Kidney epithelial cell (primary cell): ENCODE results near the gene CDV3. TPM values are rescaled to one million over a fixed set of nuclear protein-coding genes. Genes with fewer than 3 reads are reported as not detected.

Source experiments
- DNase-seq: peaks from one replicate; pipeline ENCODE4 v3.0.0-alpha.2; 2010; ENCODE audit warnings: low read depth
- H3K27me3 ChIP-seq: 2 replicates; pipeline ENCODE4 v1.6.0; 2011; ENCODE audit warnings: low read length; ENCODE audit not compliant: control insufficient read depth, insufficient read depth
- H3K36me3 ChIP-seq: 2 replicates; pipeline ENCODE4 v1.5.1; 2011; ENCODE audit warnings: low read length; ENCODE audit not compliant: control insufficient read depth, insufficient read depth
- H3K4me3 ChIP-seq: 2 replicates; pipeline ENCODE4 v1.5.1; 2011; ENCODE audit warnings: low read depth, mild to moderate bottlenecking, control low read depth, low read length
- total RNA-seq: library from RNA; depleted of rRNA; stranded (reverse); fragments of >200 nt; gene quantifications from 2 replicates; pipeline ENCODE4 v1.2.3, GENCODE V29; 2015
- TF ChIP-seq, protein P1 (sequence below): IDR thresholded peaks from 2 replicates; pipeline ENCODE4 v1.5.1; 2011; ENCODE audit warnings: mild to moderate bottlenecking, moderate library complexity, low read length, control low read depth, inconsistent platforms; ENCODE audit not compliant: insufficient read depth, poor library complexity, severe bottlenecking

CDV3 gene
- total RNA-seq, 1 donor from 2014 or later: 244 TPM

DNA sequence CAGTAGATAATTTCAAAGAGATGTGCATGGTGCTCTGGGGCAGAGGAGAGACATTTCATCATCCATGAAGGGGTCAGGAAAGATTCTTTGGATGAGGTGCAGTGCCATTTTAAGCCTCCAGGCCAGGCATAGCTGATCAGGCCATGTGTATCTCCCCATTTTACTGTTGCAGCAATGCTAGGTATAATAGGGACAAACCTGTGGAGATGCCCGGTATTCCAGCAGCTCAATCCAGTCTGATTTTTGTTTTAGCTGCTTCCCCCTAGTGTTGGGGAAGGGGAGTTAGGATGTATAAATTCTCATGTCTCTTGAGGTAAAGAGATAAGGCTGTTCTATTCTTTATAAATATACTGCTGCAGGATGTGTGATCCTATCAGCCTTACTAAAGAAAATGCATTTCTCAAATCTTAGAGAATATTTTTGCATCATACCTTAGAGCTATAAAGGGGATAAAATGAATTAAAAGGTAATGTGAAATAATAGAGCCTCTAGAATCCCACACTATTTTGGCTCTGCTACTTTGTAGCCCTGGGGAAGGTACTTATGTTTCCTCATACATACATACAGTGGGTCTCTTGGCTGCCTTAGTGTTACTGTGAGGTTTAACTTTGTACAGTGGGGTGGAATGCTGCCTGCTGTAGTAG, 5.2 kb downstream of the CDV3 start:
- TF ChIP-seq, protein P1, sequence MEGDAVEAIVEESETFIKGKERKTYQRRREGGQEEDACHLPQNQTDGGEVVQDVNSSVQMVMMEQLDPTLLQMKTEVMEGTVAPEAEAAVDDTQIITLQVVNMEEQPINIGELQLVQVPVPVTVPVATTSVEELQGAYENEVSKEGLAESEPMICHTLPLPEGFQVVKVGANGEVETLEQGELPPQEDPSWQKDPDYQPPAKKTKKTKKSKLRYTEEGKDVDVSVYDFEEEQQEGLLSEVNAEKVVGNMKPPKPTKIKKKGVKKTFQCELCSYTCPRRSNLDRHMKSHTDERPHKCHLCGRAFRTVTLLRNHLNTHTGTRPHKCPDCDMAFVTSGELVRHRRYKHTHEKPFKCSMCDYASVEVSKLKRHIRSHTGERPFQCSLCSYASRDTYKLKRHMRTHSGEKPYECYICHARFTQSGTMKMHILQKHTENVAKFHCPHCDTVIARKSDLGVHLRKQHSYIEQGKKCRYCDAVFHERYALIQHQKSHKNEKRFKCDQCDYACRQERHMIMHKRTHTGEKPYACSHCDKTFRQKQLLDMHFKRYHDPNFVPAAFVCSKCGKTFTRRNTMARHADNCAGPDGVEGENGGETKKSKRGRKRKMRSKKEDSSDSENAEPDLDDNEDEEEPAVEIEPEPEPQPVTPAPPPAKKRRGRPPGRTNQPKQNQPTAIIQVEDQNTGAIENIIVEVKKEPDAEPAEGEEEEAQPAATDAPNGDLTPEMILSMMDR: peak; percentile 65
- H3K27me3 ChIP-seq: no peaks in the 10 kb centered on the region
- no peak overlapping the region for H3K4me3 ChIP-seq
- DNase-seq: no peak
- H3K36me3 ChIP-seq: peaks cover 4% of the 10 kb centered on the region

DNA sequence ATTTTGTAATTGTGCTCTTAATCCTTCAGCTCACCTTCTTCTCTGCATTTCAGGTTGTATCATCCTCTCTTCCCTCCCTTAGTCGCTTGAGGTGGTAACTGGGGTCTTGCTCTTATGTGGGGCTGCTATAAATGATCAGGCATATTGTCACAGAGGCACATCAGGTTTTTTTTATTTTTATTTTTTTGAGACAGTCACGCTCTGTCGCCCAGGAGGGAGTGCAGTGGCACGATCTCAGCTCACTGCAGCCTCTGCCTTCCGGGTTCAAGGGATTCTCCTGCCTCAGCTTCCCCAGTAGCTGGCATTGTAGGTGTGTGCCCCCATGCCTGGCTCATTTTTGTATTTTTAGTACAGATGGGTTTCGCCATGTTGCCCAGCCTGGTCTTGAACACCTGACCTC, 9.9 kb downstream of the CDV3 start:
- Histone ChIP-seq H3K27me3 (no peaks in the 10 kb centered on the region), H3K36me3 (no peaks in the 10 kb centered on the region), H3K4me3 (no peak overlapping the region)
- TF ChIP-seq, protein P1: no peak
- no peak for DNase-seq

DNA sequence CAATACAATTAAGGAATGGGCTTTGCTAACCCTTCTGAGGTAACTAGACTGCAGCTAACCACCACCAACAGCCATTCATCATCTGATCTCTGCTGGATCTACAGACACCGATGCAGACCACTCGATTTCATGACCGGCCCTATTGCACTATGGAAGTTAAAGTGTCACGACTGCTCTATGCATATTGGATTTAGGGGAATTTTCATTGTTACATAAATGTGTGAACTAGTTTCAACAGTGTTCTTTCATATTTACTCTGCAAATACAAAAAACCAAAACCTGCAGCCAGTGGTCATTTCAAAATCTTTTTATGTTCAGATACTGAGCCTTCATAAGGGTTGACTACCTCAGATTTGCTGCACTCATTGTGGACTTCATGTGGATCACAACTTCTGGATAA, 14.5 kb downstream of the CDV3 start:
- no peak overlapping the region for H3K4me3 ChIP-seq
- TF ChIP-seq, protein P1: no peak
- no peaks in the 10 kb centered on the region for H3K36me3 ChIP-seq
- no peaks in the 10 kb centered on the region for H3K27me3 ChIP-seq
- DNase-seq: no peak

DNA sequence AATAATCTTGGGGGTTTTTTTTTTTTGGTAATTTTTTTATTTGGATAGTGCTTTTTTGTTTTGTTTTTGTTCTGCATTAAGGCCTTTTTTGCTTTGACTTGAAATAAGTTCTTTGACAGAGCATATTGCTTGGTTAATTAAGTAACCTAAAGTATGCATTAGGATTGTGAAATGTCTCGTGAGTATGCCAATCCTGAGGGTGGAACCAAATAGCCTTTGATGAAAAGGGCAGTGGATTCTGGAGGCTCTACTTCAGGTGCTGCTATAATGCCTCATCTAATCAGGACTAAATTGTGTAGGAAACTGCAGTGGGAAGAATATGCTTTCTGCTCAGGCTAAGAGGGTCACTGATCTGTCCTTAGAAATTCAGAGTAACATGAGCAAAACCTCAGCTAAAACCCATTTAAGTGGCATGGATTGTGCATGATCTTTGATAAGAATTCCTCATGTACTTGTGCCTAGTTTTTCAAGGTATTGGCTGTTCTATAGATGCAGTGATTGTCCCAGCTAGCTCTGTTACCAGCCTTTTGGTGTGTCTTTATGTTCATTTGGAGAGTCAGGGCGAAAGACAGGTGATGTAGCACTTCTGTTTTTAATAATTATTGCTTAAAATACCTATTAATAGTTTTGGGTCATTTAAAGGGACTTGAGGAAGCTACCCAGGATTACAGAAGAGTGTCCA, 15.4 kb downstream of the CDV3 start:
- no peak for DNase-seq
- no peaks in the 10 kb centered on the region for H3K27me3 ChIP-seq
- TF ChIP-seq, protein P1: no peak
- H3K36me3 ChIP-seq: no peaks in the 10 kb centered on the region
- no peak overlapping the region for H3K4me3 ChIP-seq

DNA sequence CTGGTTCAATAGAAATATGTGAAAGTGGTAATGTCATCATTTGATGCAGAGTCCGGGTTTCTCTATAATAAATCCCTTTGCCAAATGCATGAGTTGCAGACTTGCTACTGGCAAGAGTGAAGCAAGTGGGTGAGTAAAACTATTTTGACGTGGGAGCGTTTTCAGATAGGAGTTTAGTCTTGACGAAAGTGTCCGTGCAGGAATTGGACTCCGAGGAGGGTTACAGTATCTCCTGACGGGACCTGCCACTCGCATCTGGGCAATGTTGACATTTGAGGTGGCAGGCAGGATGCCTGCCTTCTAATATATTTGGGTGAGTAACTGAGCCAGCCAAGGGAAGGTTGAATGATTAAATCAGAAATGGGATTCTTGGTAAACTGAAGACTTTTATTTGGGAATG, 16.0 kb downstream of the CDV3 start:
- TF ChIP-seq, protein P1: no peak
- DNase-seq: no peak
- no peaks in the 10 kb centered on the region for H3K36me3 ChIP-seq
- H3K27me3 ChIP-seq: no peaks in the 10 kb centered on the region
- H3K4me3 ChIP-seq: no peak overlapping the region
